Measurements from ENCODE around the gene SERPINB10.

DNA sequence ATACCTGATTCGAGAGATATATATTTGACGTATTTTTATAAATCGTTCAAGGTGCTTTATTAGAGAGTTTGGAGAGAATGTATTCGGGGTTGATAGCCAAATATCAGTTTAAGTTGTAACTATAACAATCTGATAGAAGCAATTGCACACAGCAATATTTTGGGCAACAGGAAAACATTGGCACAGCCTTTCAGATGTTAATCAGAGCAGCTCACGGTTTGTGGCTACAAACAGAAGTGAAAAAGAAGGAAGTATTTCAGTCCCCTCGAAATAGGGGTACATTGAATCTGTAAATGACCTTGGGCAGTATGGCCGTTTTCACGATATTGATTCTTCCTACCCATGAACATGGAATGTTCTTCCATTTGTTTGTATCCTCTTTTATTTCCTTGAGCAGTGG is 20.6 kb downstream of the SERPINB10 start:
- TF ChIP-seq EZH2 (IDR thresholded peaks at IDR 0.05; ENCODE audit: insufficient read depth, poor library complexity, severe bottlenecking) (no peak), EZH2phosphoT487 (IDR thresholded peaks at IDR 0.05; ENCODE audit: insufficient read depth, low read depth) (no peak)

All from GM23248 (cell line).